ENCODE data around the gene LUC7L3. TPM values are rescaled to one million over a fixed set of nuclear protein-coding genes. Genes with fewer than 3 reads are reported as not detected.
"Not testable (repeated sequence)": the region's sequence is repeated elsewhere in the genome, so short reads cannot be mapped to it uniquely, and the experiment has no call there.

Gene LUC7L3
- total RNA-seq, 1 donor from 2014 or later = 31.5 TPM

GRCh38 chr17:50710025-50710424 lies 9.4 kb upstream of the LUC7L3 start:
- DNase-seq = no peak

- no peak for DNase-seq
Measured at GRCh38 chr17:50710650-50711049, 8.8 kb upstream of the LUC7L3 start.

- DNase-seq = no peak
Measured at GRCh38 chr17:50712641-50713040, 6.8 kb upstream of the LUC7L3 start.

GRCh38 chr17:50715471-50715870 lies 3.9 kb upstream of the LUC7L3 start:
- DNase-seq = no peak

DNA sequence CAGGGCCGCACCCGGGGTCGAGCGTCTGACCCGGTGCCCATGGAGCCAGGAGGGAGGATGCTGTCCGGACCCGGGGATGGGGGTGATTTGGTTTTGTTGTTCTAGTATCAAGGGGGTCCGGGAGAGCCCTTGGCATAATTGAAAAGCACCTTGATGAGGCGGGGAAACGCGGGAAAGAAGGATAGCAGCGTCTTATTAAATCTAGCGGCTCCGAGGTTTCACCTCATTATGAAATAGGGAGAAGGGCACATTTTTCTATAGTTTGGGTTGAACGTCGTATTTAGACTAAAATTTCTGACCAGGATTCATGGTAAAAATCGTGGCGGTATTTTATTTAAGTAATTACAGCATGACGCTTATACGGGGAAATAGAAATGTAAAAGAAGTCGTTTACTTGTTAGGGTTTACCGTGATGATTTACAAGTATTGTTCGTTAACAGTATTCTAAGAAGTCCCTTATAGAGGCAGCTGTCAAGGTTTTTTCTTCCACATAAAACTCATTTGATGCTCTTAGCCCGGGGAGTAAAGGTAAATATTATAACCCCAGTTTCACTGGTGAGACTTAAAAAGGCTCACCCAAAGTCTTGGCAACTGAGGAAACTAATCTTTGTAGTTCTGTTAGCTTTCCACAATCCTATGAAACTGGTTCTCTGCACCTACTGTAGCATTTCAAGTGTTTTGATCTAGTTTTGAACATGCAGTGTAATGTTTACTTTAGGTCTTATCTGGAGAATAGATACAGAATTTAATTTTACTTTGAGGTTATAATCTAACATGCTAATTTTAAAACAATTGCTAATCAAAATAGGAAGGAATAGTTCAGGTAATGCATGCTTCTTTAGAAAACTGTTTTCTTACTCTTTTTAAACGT lies 756 bp downstream of the LUC7L3 start:
- peak; percentile 17 for DNase-seq

DNA sequence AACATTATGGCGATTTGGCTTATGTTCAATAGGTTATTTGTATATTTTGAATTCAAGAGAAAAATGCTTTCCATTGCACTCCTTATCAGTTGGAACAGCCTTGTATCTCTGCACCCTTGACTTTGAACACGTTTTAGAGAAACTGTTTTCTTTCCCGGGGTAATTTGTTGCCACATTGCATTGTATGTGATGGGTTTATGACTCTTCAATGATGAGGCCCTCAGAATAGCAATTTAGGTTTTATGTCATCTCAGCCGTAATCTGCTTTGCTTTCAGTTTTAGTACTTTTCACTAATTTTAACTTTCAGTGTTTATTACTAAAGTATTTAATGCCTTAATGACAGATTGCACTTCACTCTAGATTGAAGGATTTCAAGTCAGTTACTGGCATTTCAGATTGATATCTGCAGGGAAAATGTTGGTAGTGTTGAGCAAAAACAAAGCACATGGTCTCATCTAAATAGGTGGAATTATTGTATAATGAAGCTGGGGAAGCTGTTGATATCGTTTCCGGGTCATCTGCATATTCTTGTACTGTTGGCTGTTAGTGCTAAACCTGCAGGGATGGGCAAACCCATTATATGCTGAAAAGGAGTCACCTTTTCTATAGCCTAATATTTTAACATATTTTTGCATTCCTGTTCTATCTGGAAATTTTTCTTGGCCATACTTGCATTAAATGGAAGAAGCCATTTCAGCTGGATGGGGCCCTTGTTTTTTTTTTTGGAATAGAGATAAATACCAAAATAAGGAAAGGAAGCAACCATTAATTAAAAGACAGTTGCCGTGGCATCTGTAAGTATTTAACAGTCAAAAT lies 2.0 kb downstream of the LUC7L3 start:
- DNase-seq = peak; percentile 27

DNA sequence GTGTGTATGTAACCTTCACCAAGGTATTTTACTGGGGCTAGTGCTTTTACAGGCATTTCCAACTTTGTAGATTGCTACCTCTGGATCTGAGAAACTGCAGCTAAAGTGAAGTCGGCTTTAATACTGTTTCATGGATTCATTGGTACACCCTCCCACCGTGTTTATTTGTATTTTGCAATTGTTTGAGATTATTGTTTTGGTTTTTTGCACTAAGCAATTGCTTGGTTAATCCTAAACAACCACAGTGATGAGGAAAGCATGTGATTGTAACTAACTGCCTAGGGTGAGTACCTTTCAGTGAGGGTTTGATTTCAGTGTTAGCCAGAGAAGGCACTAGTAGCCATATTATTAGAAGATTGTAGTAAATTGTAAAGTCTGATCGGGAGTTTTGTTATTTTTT lies 3.3 kb downstream of the LUC7L3 start:
- DNase-seq = no peak

DNA sequence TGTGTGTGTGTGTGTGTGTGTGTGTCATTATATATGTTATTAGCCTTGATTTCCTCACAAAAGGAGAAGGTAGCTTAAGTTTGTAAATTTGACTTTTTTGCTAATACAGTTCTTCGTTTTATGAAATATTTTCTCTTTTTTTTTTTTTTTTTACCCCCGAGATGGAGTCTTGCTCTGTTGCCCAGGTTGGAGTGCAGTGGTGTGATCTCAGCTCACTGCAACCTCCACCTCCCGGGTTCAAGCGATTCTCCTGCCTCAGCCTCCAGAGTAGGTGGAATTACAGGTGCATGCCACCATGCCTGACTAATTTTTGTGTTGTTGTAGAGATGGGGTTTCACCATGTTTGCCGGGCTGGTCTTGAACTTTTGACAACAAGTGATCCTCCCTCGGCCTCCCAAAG lies 5.2 kb downstream of the LUC7L3 start:
- not testable (repeated sequence) for DNase-seq

- no peak for DNase-seq
Measured at GRCh38 chr17:50725769-50726655, 6.6 kb downstream of the LUC7L3 start.

DNA sequence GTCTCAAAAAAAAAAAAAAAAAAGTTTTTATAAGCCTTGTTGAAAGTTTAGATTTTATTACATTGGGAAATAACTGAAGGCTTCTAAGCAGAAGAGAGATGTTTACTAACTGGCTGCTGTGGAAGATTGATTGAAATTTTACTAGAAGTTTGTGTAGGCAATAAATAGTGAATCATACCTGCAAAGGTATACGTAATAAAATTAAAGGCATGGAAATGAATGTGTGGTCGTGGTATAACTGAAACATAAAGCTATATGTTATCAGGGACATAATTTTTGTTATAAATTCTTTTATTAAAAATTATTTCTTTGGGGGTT lies 8.7 kb downstream of the LUC7L3 start:
- no peak for DNase-seq

DNA sequence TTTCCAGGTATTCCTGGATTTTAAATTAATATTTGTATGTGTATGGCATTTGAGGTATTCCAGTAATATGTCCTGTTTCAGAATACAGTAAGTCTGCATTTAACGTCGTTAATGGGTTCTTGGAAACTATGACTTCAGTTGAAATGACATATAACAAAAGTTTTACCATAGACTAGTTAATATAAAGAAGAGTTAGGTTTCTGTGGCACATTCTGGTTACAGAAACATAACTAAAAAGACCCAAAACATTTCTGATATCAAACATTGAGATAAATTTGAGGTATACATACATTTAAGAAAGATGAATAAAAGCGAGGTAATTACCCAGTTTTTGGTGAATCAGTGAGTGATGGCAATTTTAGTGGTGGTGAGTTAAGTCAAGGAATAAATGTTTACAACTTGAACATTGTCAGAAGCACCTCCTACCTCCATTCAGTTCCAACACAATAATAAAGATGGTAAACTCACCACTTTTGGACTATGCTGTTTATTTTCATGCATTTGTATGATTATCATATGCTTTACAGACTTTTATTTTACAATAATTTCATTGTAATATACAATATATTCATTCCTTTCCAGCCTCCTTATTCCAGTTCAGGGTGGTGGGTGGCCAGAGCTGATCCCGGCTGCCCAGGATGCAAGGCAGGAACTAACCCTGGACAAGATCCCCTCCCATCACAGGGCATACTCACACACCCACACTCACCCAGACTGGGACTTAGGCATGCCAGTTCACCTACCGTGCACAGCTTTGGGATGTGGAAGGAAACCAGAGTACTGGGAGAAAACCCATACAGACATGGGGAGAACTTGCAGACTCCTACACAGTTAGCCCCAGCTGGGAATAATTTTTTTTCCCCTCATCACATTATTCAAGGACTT lies 9.7 kb downstream of the LUC7L3 start:
- DNase-seq = no peak

- DNase-seq = no peak
Measured at GRCh38 chr17:50731575-50732460, 12.4 kb downstream of the LUC7L3 start.

- no peak for DNase-seq
Measured at GRCh38 chr17:50735287-50735686, 15.9 kb downstream of the LUC7L3 start.

DNA sequence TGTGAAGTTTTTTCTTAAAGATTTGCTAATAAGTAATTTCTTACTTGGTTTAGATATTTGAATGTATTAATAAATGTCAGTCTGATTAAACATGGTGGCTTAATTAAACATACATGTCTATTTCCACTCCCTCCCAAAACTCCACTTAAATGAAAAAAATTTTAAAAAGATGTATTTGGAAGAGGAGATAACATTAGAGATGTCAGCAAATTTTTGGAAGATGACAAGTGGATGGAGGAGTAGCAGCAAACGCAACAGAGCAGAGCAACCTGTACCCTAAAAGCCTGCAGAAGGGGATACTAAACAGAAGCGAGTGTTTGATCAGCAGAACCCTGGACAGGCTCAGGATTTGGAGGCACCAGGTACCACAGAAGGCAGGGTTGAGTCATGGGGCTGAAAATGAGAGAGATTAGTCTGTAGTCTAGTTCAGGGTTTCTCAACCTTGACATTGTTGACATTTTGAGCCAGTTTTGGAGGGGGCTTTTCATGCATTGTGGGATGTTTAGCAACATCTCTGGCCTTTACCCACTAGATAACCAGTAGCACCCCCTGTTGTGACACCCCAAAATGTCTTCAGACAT lies 17.8 kb downstream of the LUC7L3 start:
- DNase-seq = no peak

- DNase-seq = no peak
Measured at GRCh38 chr17:50739098-50739497, 19.7 kb downstream of the LUC7L3 start.

GRCh38 chr17:50745631-50746030 lies 26.2 kb downstream of the LUC7L3 start:
- no peak for DNase-seq

GRCh38 chr17:50749245-50749644 lies 29.8 kb downstream of the LUC7L3 start:
- no peak for DNase-seq

- DNase-seq = no peak
Measured at GRCh38 chr17:50754521-50754920, 35.1 kb downstream of the LUC7L3 start.

GRCh38 chr17:50758524-50758923 lies 39.1 kb downstream of the LUC7L3 start:
- DNase-seq = no peak

DNA sequence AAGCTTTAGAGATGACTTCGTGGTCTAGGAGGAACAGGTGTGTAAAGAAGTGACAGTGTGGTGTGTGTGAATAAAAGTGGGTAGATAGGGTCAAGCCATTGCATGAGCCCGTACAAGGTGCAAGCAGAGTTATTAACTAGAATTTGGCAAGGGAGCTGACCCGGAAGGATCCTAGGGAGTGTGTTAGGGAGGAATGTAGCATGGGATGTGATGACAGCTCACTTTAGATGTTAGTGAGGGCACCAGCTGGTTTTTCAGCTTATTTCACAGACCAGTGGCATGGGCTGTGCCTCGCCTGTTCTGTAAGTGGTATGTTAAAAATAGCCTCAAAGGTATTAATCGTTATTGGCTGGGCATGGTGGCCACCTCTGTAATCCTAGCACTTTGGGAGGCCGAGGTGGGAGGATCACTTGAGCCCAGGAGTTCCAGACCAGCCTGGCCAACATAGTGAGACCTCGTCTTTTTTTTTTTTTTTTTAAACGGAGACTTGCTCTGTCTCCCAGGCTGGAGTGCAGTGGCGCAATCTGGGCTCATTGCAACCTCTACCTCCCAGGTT lies 39.7 kb downstream of the LUC7L3 start:
- DNase-seq = no peak

Measured in dermis blood vessel endothelial cell (primary cell).